AG04449 (cell line): ENCODE measurements around the gene CCDC91.

Experiments used
- CTCF ChIA-PET: fragments of 350-600 bp; formaldehyde crosslinking; extraction: SDS; loops from one replicate; lab custom pipeline; 2021; ENCODE audit warnings: antibody characterized with exemption; lab: Yijun Ruan, JAX
- POLR2A ChIA-PET: fragments of 400-600, 350-600 bp; formaldehyde crosslinking; extraction: SDS; loops from one replicate; lab custom pipeline; 2020; ENCODE audit warnings: antibody characterized with exemption, inconsistent platforms; lab: Yijun Ruan, JAX
- DNase-seq: peaks from one replicate; pipeline ENCODE4 v3.0.0-alpha.2; 2010; ENCODE audit warnings: low read depth, low spot score
- H3K4me3 ChIP-seq: 2 replicates; pipeline ENCODE4 v1.5.1; 2011; ENCODE audit warnings: low read depth, mild to moderate bottlenecking, control low read depth, low read length
- CTCF ChIP-seq: IDR thresholded peaks from one replicate; pipeline ENCODE4 v1.5.1; 2011; ENCODE audit warnings: mild to moderate bottlenecking, moderate library complexity, low read length, control low read depth, inconsistent platforms; ENCODE audit not compliant: insufficient read depth; ENCODE audit errors: missing control alignments

CCDC91 gene

GRCh38 chr12:28292699-28293098 is 102.4 kb downstream of the CCDC91 start:
- ChIA-PET POLR2A (no interaction called here), CTCF (no interaction called here)
- no peak for DNase-seq
- no peak overlapping the region for H3K4me3 ChIP-seq
- no peak for TF ChIP-seq CTCF

GRCh38 chr12:28294300-28294699 is 104.0 kb downstream of the CCDC91 start:
- CTCF ChIA-PET, result interaction anchor here (0.6 kb wide), 1 partner anchor 32 kb away, joined by 3 read pairs; no protein-coding TSS in a partner anchor
- POLR2A ChIA-PET, result no interaction called here
- DNase-seq, result no peak

GRCh38 chr12:28296287-28296686 is 106.0 kb downstream of the CCDC91 start:
- ChIA-PET CTCF (no interaction called here), POLR2A (no interaction called here)
- no peak for DNase-seq
- H3K4me3 ChIP-seq, result no peak overlapping the region
- TF ChIP-seq CTCF, result no peak

More at GRCh38 chr12:28294300-28294699, 104.0 kb downstream of the CCDC91 start:
- H3K4me3 ChIP-seq, result no peak overlapping the region
- no peak for TF ChIP-seq CTCF

GRCh38 chr12:28303192-28303591 is 112.9 kb downstream of the CCDC91 start:
- DNase-seq, result no peak
- no peak for TF ChIP-seq CTCF
- no peak overlapping the region for H3K4me3 ChIP-seq
- ChIA-PET POLR2A (no interaction called here), CTCF (no interaction called here)

- CTCF ChIA-PET, result no interaction called here
- no peak overlapping the region for H3K4me3 ChIP-seq
- no peak for TF ChIP-seq CTCF
- no peak for DNase-seq
- POLR2A ChIA-PET, result no interaction called here
Observed at GRCh38 chr12:28306535-28306934, 116.3 kb downstream of the CCDC91 start.

- no peak for TF ChIP-seq CTCF
- DNase-seq, result no peak
- H3K4me3 ChIP-seq, result no peak overlapping the region
- POLR2A ChIA-PET, result no interaction called here
- CTCF ChIA-PET, result no interaction called here
Observed at GRCh38 chr12:28308891-28309290, 118.6 kb downstream of the CCDC91 start.
